ENCODE measurements around the gene ARHGAP15.

- TF ChIP-seq CTCF (IDR thresholded peaks at IDR 0.05) (no peak), POLR2AphosphoS5 (IDR thresholded peaks at IDR 0.05) (no peak)
Measured at GRCh38 chr2:143575340-143575739, 446.1 kb downstream of the ARHGAP15 start.
